Endothelial cell of hepatic sinusoid (primary cell): ENCODE results near the gene C1orf210.

ENCODE experiments used
- in situ Hi-C: cut with HindIII; loops from 2 replicates; pipeline ENCODE4 v1.10.0; 2017; ENCODE audit warnings: low sequenced_read_pairs

Gene C1orf210

GRCh38 chr1:43285269-43285990, at the start of gene C1orf210:
TSS of gene C1orf210 (minus strand) at chr1:43285581. CDS start at chr1:43283270, 2,311 bp downstream.
- in situ Hi-C loops: loop anchor here (5.0 kb wide), 1 partner anchor 48 kb away; no protein-coding TSS in a partner anchor

- in situ Hi-C loops: no loop called here
These were observed 49.2 kb upstream of the C1orf210 start for GRCh38 chr1:43334453-43335205.

- in situ Hi-C loops: no loop called here
These were observed 46.3 kb upstream of the C1orf210 start for GRCh38 chr1:43331688-43332087.

GRCh38 chr1:43329995-43330751, 44.8 kb upstream of the C1orf210 start:
- in situ Hi-C loops: no loop called here

- in situ Hi-C loops: no loop called here
These were observed 42.3 kb upstream of the C1orf210 start for GRCh38 chr1:43327549-43328292.

GRCh38 chr1:43325381-43325780, 40.0 kb upstream of the C1orf210 start:
- in situ Hi-C loops: no loop called here

- in situ Hi-C loops: no loop called here
These were observed 39.4 kb upstream of the C1orf210 start for GRCh38 chr1:43324810-43325209.

GRCh38 chr1:43322506-43322905, 37.1 kb upstream of the C1orf210 start:
- in situ Hi-C loops: no loop called here

- in situ Hi-C loops: no loop called here
These were observed 36.0 kb upstream of the C1orf210 start for GRCh38 chr1:43321331-43321891.

GRCh38 chr1:43319766-43320165, 34.4 kb upstream of the C1orf210 start:
- in situ Hi-C loops: no loop called here

GRCh38 chr1:43319288-43319687, 33.9 kb upstream of the C1orf210 start:
- in situ Hi-C loops: no loop called here

- in situ Hi-C loops: no loop called here
These were observed 33.5 kb upstream of the C1orf210 start for GRCh38 chr1:43318831-43319230.

GRCh38 chr1:43317817-43318471, 32.6 kb upstream of the C1orf210 start:
- in situ Hi-C loops: no loop called here

GRCh38 chr1:43316738-43317520, 31.5 kb upstream of the C1orf210 start:
- in situ Hi-C loops: no loop called here

- in situ Hi-C loops: no loop called here
These were observed 30.8 kb upstream of the C1orf210 start for GRCh38 chr1:43315963-43316737.

GRCh38 chr1:43315481-43315880, 30.1 kb upstream of the C1orf210 start:
- in situ Hi-C loops: no loop called here

GRCh38 chr1:43314233-43314632, 28.9 kb upstream of the C1orf210 start:
- in situ Hi-C loops: no loop called here

- in situ Hi-C loops: no loop called here
These were observed 28.4 kb upstream of the C1orf210 start for GRCh38 chr1:43313771-43314170.
